Neuronal stem cell (in vitro differentiated cells): ENCODE results near the gene TRPV4.
A peak's percentile ranks its signal among the peaks of the same experiment; 100 is the strongest.

Experiments used
- DNase-seq: peaks from one replicate; pipeline ENCODE4 v3.0.0-alpha.2; 2013; ENCODE audit warnings: low spot score
- H2AFZ ChIP-seq: one replicate; pipeline ENCODE4 v1.6.1; 2013; ENCODE audit warnings: mild to moderate bottlenecking, low read length, inconsistent platforms
- H2AK5ac ChIP-seq: 2 replicates; pipeline ENCODE4 v1.6.1; 2013; ENCODE audit warnings: low read depth, mild to moderate bottlenecking, inconsistent platforms, low read length, moderate library complexity, mixed read lengths
- H2BK120ac ChIP-seq: 2 replicates; pipeline ENCODE4 v1.6.1; 2013; ENCODE audit warnings: low read depth, mild to moderate bottlenecking, inconsistent platforms, low read length, moderate library complexity, mixed read lengths
- H2BK12ac ChIP-seq: one replicate; pipeline ENCODE4 v1.6.1; 2013; ENCODE audit warnings: low read length, inconsistent platforms
- H2BK15ac ChIP-seq: 2 replicates; pipeline ENCODE4 v1.6.1; 2013; ENCODE audit warnings: mild to moderate bottlenecking, low read length, inconsistent platforms, mixed read lengths
- H2BK5ac ChIP-seq: one replicate; pipeline ENCODE4 v1.6.1; 2013; ENCODE audit warnings: inconsistent platforms, mild to moderate bottlenecking, low read length, moderate library complexity
- H3K14ac ChIP-seq: one replicate; pipeline ENCODE4 v1.6.1; 2013; ENCODE audit warnings: low read length, inconsistent platforms
- H3K18ac ChIP-seq: 2 replicates; pipeline ENCODE4 v1.6.1; 2013; ENCODE audit warnings: low read length, inconsistent platforms
- H3K23ac ChIP-seq: 2 replicates; pipeline ENCODE4 v1.6.1; 2013; ENCODE audit warnings: low read depth, mild to moderate bottlenecking, mixed read lengths, low read length, inconsistent platforms; ENCODE audit not compliant: poor library complexity
- H3K27ac ChIP-seq: replicated peaks from 3 replicates; pipeline ENCODE4 v1.5.1; 2013; ENCODE audit warnings: low read length, inconsistent platforms
- H3K27me3 ChIP-seq, 3 experiments: 2 replicates each; pipeline ENCODE4 v1.6.1; 2013; ENCODE audit warnings: low read length in 3 of 3, mild to moderate bottlenecking in 2 of 3, inconsistent platforms in 1 of 3, low read depth in 1 of 3, mixed read lengths in 1 of 3, moderate library complexity in 1 of 3; ENCODE audit not compliant: control insufficient read depth in 3 of 3, insufficient read depth in 3 of 3
- H3K36me3 ChIP-seq, 2 donors: replicated peaks in 1 of 2; 2 replicates each; pipeline ENCODE4 v1.6.1; 2013; ENCODE audit warnings: low read length in 2 of 2; ENCODE audit not compliant: control insufficient read depth in 2 of 2, insufficient read depth in 2 of 2
- H3K4ac ChIP-seq: 2 replicates; pipeline ENCODE4 v1.6.1; 2013; ENCODE audit warnings: inconsistent platforms, mild to moderate bottlenecking, low read length, moderate library complexity
- H3K4me1 ChIP-seq, 2 donors: 1 replicate in 1 of 2; 2 replicates in 1 of 2; pipeline ENCODE4 v1.6.1; 2013; ENCODE audit warnings: low read length in 2 of 2, low read depth in 1 of 2; ENCODE audit not compliant: control insufficient read depth in 2 of 2, insufficient read depth in 1 of 2
- H3K4me2 ChIP-seq: one replicate; pipeline ENCODE4 v1.6.1; 2013; ENCODE audit warnings: mild to moderate bottlenecking, low read length, inconsistent platforms; ENCODE audit not compliant: insufficient read depth, poor library complexity, severe bottlenecking
- H3K4me3 ChIP-seq, 2 donors: 2 replicates each; pipeline ENCODE4 v1.5.1; 2013; ENCODE audit warnings: low read length in 2 of 2, mild to moderate bottlenecking in 2 of 2, inconsistent platforms in 1 of 2, moderate library complexity in 1 of 2
- H3K79me1 ChIP-seq: one replicate; pipeline ENCODE4 v1.6.1; 2013; ENCODE audit warnings: low read depth, mild to moderate bottlenecking, inconsistent platforms, low read length, moderate library complexity
- H3K9ac ChIP-seq: one replicate; pipeline ENCODE4 v1.6.1; 2013; ENCODE audit warnings: mild to moderate bottlenecking, low read depth, low read length, inconsistent platforms; ENCODE audit not compliant: poor library complexity
- H3K9me3 ChIP-seq, 2 donors: replicated peaks in 1 of 2; 2 replicates each; pipeline versions ENCODE3 to v1.6.1; 2013; ENCODE audit warnings: low read length in 2 of 2, mild to moderate bottlenecking in 2 of 2, inconsistent platforms in 1 of 2, low read depth in 1 of 2, mixed read lengths in 1 of 2, moderate library complexity in 1 of 2; ENCODE audit not compliant: control insufficient read depth in 2 of 2, insufficient read depth in 1 of 2
- H4K8ac ChIP-seq: one replicate; pipeline ENCODE4 v1.6.1; 2013; ENCODE audit warnings: low read depth, mild to moderate bottlenecking, inconsistent platforms, low read length, moderate library complexity
- H4K91ac ChIP-seq: one replicate; pipeline ENCODE4 v1.6.1; 2013; ENCODE audit warnings: low read length, low read depth, mild to moderate bottlenecking, inconsistent platforms; ENCODE audit not compliant: poor library complexity
- WGBS, 2 donors: extraction: QIAGEN DNeasy Blood & Tissue Kit; methylation state at CpG; one replicate each; pipeline ENCODE4 v1.1.7; 2013; ENCODE audit warnings: missing lambda C conversion rate in 2 of 2, mixed read lengths in 1 of 2; ENCODE audit not compliant: insufficient read length in 2 of 2, insufficient replicate concordance in 1 of 2; ENCODE audit errors: extremely low coverage in 2 of 2; 5-methylcytosine and 5-hydroxymethylcytosine counted together

The TRPV4 gene

DNA sequence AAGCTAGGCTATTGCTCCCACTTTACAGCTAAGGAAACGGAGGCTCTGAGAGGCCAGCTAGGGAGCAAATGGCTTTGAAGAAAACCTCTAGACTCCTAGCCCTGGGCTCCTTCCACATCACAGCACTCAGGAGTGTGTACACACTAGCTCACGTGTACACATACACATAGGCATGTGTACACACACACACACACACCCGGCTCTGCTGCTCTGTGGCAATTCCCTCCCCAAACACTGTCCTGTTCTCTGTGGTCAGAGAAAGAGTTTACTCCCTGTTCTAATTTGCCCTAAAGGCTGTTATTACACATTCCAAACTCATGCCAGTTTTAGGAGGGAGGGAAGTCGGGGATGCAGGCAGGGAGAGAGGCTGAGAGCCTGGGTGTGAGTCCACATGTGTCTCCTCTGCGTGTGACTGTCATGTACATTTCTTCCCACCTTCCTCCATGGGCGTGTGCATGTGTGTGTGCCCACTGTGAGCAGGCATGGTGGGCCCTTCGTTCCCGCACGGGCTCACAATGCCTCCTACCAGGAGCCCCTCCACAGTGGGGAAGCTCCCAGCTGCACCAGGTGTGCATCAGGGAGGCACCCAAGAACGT, 14.2 kb downstream of the TRPV4 start:
- Histone ChIP-seq H4K8ac (no peak overlapping the region), H2AK5ac (peak overlapping the region; percentile 5), H2BK5ac (no peak overlapping the region), H3K9me3 (no peaks in the 10 kb centered on the region), H2BK120ac (no peak overlapping the region), H3K23ac (peak overlapping the region; percentile 22), H4K91ac (no peak overlapping the region), H3K4me2 (no peak overlapping the region), H2AFZ (no peak overlapping the region), H2BK12ac (peak overlapping the region; percentile 86), H3K36me3 (no peaks in the 10 kb centered on the region), H3K4me1 (peaks cover 4 to 8% of the 10 kb centered on the region in 2 donors), H2BK15ac (no peak overlapping the region), H3K4ac (no peak overlapping the region), H3K9ac (no peak overlapping the region), H3K27me3 (peaks cover 0 to 6% (median 0%) of the 10 kb centered on the region in 3 experiments), H3K79me1 (no peaks in the 10 kb centered on the region), H3K27ac (no peak overlapping the region), H3K14ac (peak overlapping the region; percentile 94), H3K18ac (peak overlapping the region; percentile 92), H3K4me3 (peak overlapping the region in 1 of 2 donors; percentile 25)
- WGBS, 2 donors: no CpG with 5 or more reads among the region's 10 CpGs
- DNase-seq: no peak

DNA sequence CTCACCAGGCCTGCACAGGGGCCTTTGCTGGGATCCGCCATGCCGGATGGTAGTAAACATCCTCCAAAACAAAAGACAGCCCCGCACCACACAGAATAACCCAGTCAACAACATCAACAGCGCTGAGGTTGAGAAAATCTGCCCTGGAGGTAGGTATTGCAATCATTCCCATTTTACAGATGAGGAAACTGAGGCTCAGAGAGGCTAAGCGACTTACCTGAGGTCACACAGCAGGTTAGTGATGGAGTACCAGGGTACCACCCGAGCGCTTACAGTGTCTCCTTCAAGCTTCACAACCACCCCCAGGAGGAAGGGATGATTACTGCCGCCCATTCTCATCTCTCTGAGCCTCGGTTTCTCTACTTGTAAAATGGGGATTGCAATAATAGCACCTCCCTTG, 14.9 kb downstream of the TRPV4 start:
- Histone ChIP-seq H3K27me3 (peaks cover 0 to 6% (median 0%) of the 10 kb centered on the region in 3 experiments), H3K14ac (no peak overlapping the region), H3K4me2 (no peak overlapping the region), H3K27ac (no peak overlapping the region), H3K9me3 (no peaks in the 10 kb centered on the region), H4K91ac (no peak overlapping the region), H2BK12ac (no peak overlapping the region), H3K36me3 (no peaks in the 10 kb centered on the region), H3K4me3 (no peak overlapping the region), H2BK15ac (no peak overlapping the region), H3K4ac (no peak overlapping the region), H2AFZ (no peak overlapping the region), H2BK120ac (no peak overlapping the region), H2BK5ac (no peak overlapping the region), H3K23ac (no peak overlapping the region), H3K4me1 (peaks cover 4 to 8% of the 10 kb centered on the region in 2 donors), H4K8ac (no peak overlapping the region), H2AK5ac (peak overlapping the region; percentile 56), H3K9ac (no peak overlapping the region), H3K79me1 (no peaks in the 10 kb centered on the region), H3K18ac (no peak overlapping the region)
- WGBS, 2 donors: no CpG with 5 or more reads among the region's 9 CpGs
- no peak for DNase-seq

DNA sequence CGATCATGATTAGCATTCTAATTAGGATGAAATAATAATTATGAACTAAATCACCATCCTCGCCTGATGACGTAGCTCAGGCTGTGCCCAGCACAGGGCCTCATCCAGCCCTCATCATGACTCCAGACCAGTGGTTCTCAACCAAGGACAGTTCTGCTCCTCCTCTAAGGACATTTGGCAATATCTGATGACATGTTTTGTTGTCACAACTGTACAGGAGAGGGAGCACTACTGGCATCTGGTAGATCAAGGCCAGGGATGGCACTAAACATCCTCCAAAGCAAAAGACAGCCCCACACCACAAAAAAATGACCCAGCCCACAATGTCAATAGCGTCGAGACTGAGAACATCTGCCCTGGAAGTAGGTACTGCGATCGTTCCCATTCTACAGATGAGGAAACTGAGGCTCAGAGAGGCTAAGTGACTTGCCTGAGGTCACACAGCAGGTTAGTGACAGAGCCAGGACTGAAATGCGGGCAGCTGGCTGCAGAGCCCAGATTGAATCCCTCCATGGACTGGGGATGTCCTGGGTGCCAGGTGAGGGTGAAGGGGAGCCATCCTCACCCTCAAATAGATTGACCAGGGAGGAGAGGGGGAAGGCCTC, 15.5 kb downstream of the TRPV4 start:
- Histone ChIP-seq H2BK5ac (no peak overlapping the region), H3K9me3 (no peaks in the 10 kb centered on the region), H3K4me2 (no peak overlapping the region), H3K9ac (no peak overlapping the region), H4K91ac (no peak overlapping the region), H3K4ac (no peak overlapping the region), H3K4me1 (peaks cover 4 to 8% of the 10 kb centered on the region in 2 donors), H2BK12ac (no peak overlapping the region), H3K27ac (no peak overlapping the region), H3K36me3 (no peaks in the 10 kb centered on the region), H3K18ac (no peak overlapping the region), H2AK5ac (peak overlapping the region; percentile 56), H2AFZ (no peak overlapping the region), H3K4me3 (no peak overlapping the region), H4K8ac (peak overlapping the region; percentile 19), H3K23ac (no peak overlapping the region), H2BK15ac (peak overlapping the region; percentile 3), H3K79me1 (no peaks in the 10 kb centered on the region), H3K14ac (no peak overlapping the region), H2BK120ac (no peak overlapping the region), H3K27me3 (peaks cover 0 to 4% (median 0%) of the 10 kb centered on the region in 3 experiments)
- no peak for DNase-seq
- no CpG with 5 or more reads among the region's 8 CpGs for WGBS, 2 donors

DNA sequence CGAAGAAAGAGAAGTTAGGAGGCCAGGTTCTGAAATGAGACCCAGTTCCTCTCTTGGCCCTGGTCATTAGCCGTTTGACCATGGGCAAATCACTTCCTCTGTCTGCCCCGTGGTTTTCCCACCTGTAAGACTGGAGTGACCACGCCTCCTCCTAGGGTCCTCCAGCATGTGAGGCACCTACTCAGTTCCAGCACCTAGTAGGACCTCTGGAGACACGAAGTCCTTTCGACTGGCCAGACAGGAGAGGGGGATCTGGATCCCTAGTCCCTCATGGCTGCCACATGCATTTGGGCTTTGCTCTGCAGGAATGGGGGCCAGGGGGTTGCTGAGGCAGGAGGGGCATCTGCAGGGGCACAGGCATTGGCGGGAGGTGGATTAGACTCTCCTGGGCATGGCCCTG, 16.3 kb downstream of the TRPV4 start:
- no peak overlapping the region for H3K4me2 ChIP-seq

More for the DNA sequence above, 16.3 kb downstream of the TRPV4 start:
- Histone ChIP-seq H4K91ac (no peak overlapping the region), H3K4me1 (peaks cover 0 to 5% of the 10 kb centered on the region in 2 donors), H3K14ac (no peak overlapping the region), H2AK5ac (peak overlapping the region; percentile 42), H2BK120ac (no peak overlapping the region), H3K79me1 (no peaks in the 10 kb centered on the region), H3K27me3 (no peaks in the 10 kb centered on the region), H3K27ac (no peak overlapping the region), H2BK5ac (no peak overlapping the region), H3K36me3 (no peaks in the 10 kb centered on the region), H3K9me3 (no peaks in the 10 kb centered on the region), H3K4me3 (no peak overlapping the region), H4K8ac (no peak overlapping the region), H3K18ac (peak overlapping the region; percentile 74), H2AFZ (no peak overlapping the region), H3K4ac (no peak overlapping the region), H3K9ac (no peak overlapping the region), H2BK15ac (peak overlapping the region; percentile 3), H3K23ac (peak overlapping the region; percentile 7), H2BK12ac (no peak overlapping the region)
- no peak for DNase-seq
- no CpG with 5 or more reads among the region's 7 CpGs for WGBS, 2 donors
